Testis (tissue), 3 donors: ENCODE measurements around the gene LRRC41. TPM values are rescaled to one million over a fixed set of nuclear protein-coding genes. Genes with fewer than 3 reads are reported as not detected.

Experiments used
- DNase-seq: peaks from one replicate; pipeline ENCODE4 v3.0.0-alpha.2; 2019
- H3K27ac ChIP-seq, 2 donors: fragments of 200-600 bp; sonication (generic); one replicate each; pipeline ENCODE4 v1.5.1; 2019
- H3K27me3 ChIP-seq: fragments of 200-600 bp; sonication (generic); one replicate; pipeline ENCODE4 v1.5.1; 2019
- H3K36me3 ChIP-seq: fragments of 200-600 bp; sonication (generic); one replicate; pipeline ENCODE4 v1.5.1; 2017; ENCODE audit warnings: low read depth; ENCODE audit errors: missing control alignments
- H3K4me1 ChIP-seq: fragments of 200-600 bp; sonication (generic); one replicate; pipeline ENCODE4 v1.5.1; 2019
- H3K4me3 ChIP-seq, 2 donors: fragments of 200-600 bp; sonication (generic); one replicate each; pipeline ENCODE4 v1.5.1; 2017 to 2019
- H3K9me3 ChIP-seq: fragments of 200-600 bp; sonication (generic); one replicate; pipeline ENCODE4 v1.5.1; 2017
- POLR2A ChIP-seq: fragments of 450-650 bp; IDR thresholded peaks from one replicate; pipeline ENCODE4 v1.6.1; 2017; ENCODE audit warnings: antibody characterized with exemption, mild to moderate bottlenecking, moderate library complexity
- WGBS, 2 donors: methylation state at CpG; one replicate each; pipeline ENCODE4 v1.1.5; 2018; 5-methylcytosine and 5-hydroxymethylcytosine counted together
- intact Hi-C: fragments of 100-400 bp; cut with DNase I; formaldehyde crosslinking; loops from one replicate; pipeline ENCODE4 v1.15.1; 2023; ENCODE audit warnings: low total_unique reads
- polyA plus RNA-seq: library from polyadenylated mRNA; stranded (reverse); fragments of 350-450 nt; fragmentation: Illumina TruSeq; extraction: RNeasy Lipid Tissue Mini Kit (QIAGEN cat#74804); gene quantifications from one replicate; pipeline ENCODE4 v1.2.3, GENCODE V29; 2014; ENCODE audit warnings: low read depth, low replicate concordance; ENCODE audit not compliant: insufficient read depth
- total RNA-seq, 2 donors: library from RNA; depleted of rRNA; stranded (reverse); fragments of >200 nt; gene quantifications; one replicate each; pipeline ENCODE4 v1.2.3, GENCODE V29; 2016
- TF ChIP-seq, protein P1 (sequence below), 3 experiments: fragments of 450-650 bp in 2 of 3; fragments of 200-600 bp in 1 of 3; sonication (generic) in 1 of 3; IDR thresholded peaks; one replicate each; pipeline ENCODE4 v1.5.1; 2016 to 2019; ENCODE audit warnings: antibody characterized with exemption in 3 of 3, mild to moderate bottlenecking in 2 of 3, moderate library complexity in 1 of 3

LRRC41 gene
- total and polyA plus RNA-seq, 3 donors from 2014 or later: 86.4 to 136 (median 123) TPM

GRCh38 chr1:46280092-46280491, 23.3 kb downstream of the LRRC41 start:
- Histone ChIP-seq H3K27ac (no peak overlapping the region), H3K27me3 (no peaks in the 10 kb centered on the region), H3K9me3 (no peaks in the 10 kb centered on the region), H3K4me1 (no peaks in the 10 kb centered on the region), H3K4me3 (no peak overlapping the region), H3K36me3 (no peaks in the 10 kb centered on the region)
- WGBS, 2 donors: 93 to 95% methylated on average over 3 of the region's 3 CpGs
- TF ChIP-seq, protein P1, sequence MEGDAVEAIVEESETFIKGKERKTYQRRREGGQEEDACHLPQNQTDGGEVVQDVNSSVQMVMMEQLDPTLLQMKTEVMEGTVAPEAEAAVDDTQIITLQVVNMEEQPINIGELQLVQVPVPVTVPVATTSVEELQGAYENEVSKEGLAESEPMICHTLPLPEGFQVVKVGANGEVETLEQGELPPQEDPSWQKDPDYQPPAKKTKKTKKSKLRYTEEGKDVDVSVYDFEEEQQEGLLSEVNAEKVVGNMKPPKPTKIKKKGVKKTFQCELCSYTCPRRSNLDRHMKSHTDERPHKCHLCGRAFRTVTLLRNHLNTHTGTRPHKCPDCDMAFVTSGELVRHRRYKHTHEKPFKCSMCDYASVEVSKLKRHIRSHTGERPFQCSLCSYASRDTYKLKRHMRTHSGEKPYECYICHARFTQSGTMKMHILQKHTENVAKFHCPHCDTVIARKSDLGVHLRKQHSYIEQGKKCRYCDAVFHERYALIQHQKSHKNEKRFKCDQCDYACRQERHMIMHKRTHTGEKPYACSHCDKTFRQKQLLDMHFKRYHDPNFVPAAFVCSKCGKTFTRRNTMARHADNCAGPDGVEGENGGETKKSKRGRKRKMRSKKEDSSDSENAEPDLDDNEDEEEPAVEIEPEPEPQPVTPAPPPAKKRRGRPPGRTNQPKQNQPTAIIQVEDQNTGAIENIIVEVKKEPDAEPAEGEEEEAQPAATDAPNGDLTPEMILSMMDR (IDR thresholded peaks at IDR 0.05): no peak
- no peak for TF ChIP-seq POLR2A
- intact Hi-C loops: no loop called here
- no peak for DNase-seq

DNA sequence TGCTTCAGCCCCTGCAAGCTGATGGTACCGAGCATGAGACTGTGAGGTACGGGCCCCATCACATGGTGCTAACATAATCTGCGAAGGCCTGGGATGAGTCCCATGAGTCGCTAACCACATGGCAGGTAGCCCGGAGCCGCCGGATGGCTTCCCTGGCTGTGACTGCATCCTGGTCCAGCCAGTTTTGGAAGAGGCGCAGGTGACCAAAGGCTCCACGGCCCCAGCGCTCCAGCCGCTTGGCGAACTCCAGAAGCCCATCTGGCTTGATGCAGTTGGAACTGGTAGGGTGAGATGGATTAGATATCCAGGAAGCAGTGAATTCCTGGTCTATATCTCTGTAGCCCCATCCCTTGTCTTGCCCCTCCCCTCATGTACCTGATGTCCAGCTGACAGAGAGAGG, 24.6 kb downstream of the LRRC41 start:
- Histone ChIP-seq H3K4me3 (no peak overlapping the region), H3K4me1 (no peaks in the 10 kb centered on the region), H3K9me3 (no peaks in the 10 kb centered on the region), H3K27me3 (no peaks in the 10 kb centered on the region), H3K27ac (no peak overlapping the region), H3K36me3 (no peaks in the 10 kb centered on the region)
- 71 to 91% methylated on average over 7 to 12 of the region's 12 CpGs for WGBS, 2 donors
- intact Hi-C loops: no loop called here
- peak; percentile 21 for DNase-seq
- no peak for TF ChIP-seq POLR2A
- TF ChIP-seq, protein P1 (IDR thresholded peaks at IDR 0.05): no peak

- DNase-seq: no peak
- H3K4me3 ChIP-seq: no peak overlapping the region
- intact Hi-C loops: no loop called here
These were observed 25.6 kb downstream of the LRRC41 start for GRCh38 chr1:46277658-46278373.

GRCh38 chr1:46275030-46275337, 28.4 kb downstream of the LRRC41 start:
- 65 to 69% methylated on average over 6 of the region's 6 CpGs for WGBS, 2 donors
- no peak for TF ChIP-seq POLR2A
- Histone ChIP-seq H3K27me3 (no peaks in the 10 kb centered on the region), H3K36me3 (no peaks in the 10 kb centered on the region), H3K9me3 (no peaks in the 10 kb centered on the region), H3K4me1 (no peaks in the 10 kb centered on the region), H3K27ac (no peak overlapping the region), H3K4me3 (no peak overlapping the region)
- intact Hi-C loops: no loop called here
- no peak for DNase-seq

More at GRCh38 chr1:46277658-46278373, 25.6 kb downstream of the LRRC41 start:
- H3K27ac ChIP-seq: no peak overlapping the region
- H3K9me3 ChIP-seq: no peaks in the 10 kb centered on the region
- no peaks in the 10 kb centered on the region for H3K36me3 ChIP-seq
- H3K27me3 ChIP-seq: no peaks in the 10 kb centered on the region
- H3K4me1 ChIP-seq: no peaks in the 10 kb centered on the region
- TF ChIP-seq, protein P1 (IDR thresholded peaks at IDR 0.05): no peak
- TF ChIP-seq POLR2A: no peak
- 79 to 89% methylated on average over 13 to 14 of the region's 14 CpGs for WGBS, 2 donors

- Histone ChIP-seq H3K27me3 (no peaks in the 10 kb centered on the region), H3K36me3 (no peaks in the 10 kb centered on the region), H3K4me1 (no peaks in the 10 kb centered on the region), H3K9me3 (no peaks in the 10 kb centered on the region), H3K27ac (no peak overlapping the region), H3K4me3 (no peak overlapping the region)
- TF ChIP-seq, protein P1 (IDR thresholded peaks at IDR 0.05): no peak
- TF ChIP-seq POLR2A: no peak
- 93 to 97% methylated on average over 6 of the region's 6 CpGs for WGBS, 2 donors
- DNase-seq: no peak
- intact Hi-C loops: no loop called here
These were observed 29.0 kb downstream of the LRRC41 start for GRCh38 chr1:46274225-46275029.
